HG03354 (cell line): Measurements from ENCODE around the gene AIRE.
"Not testable (repeated sequence)": the region's sequence is repeated elsewhere in the genome, so short reads cannot be mapped to it uniquely, and the experiment has no call there.

Experiments used
- ATAC-seq: cut with Tn5 transposase; IDR thresholded peaks from one replicate; pipeline ENCODE4 v1.9.1; 2021; ENCODE audit warnings: mild to moderate bottlenecking; ENCODE audit not compliant: unreplicated experiment, poor library complexity, severe bottlenecking

Gene AIRE

GRCh38 chr21:44332965-44333364 is 47.3 kb downstream of the AIRE start:
- ATAC-seq = no peak

DNA sequence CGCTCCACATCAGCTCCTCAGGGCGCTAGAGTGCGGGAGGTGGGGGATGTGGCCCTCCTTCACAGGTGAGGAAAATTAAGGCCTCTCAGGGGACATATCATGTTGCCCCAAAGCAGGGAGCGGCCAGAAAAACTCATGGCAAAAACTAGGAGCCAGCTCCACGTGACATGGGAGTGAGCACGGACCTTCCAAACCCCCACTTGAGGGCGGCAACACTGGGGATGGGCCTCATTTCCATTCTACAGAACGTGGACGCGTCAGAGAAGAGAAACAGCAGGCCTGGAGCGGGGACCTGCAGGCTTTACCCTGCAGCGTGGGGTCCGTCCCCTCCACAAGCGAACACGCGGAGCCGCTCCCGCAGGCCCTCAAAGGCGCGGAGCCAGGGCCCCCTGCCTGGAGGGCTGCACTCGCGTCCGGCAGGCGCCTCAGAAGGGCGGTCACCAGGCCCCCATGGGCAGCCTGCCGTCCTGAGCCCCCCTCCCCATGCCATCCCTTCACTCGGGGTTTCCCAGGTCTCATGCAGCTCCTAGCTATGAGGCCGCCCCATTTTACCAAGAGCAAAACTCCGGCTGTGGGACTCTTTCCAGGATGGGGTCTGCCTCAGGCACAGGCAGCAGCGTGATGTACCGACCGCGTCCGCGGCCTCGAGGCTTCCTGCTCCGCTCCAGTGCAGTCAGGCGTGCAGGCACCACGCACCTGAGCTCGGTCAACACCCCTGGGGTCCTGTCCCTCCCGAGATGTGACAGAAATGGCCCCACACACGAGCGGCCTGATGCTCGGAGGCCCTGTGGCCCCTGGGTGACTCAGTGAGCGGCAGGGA is 48.0 kb downstream of the AIRE start:
- no peak for ATAC-seq

- ATAC-seq = no peak
These were observed 48.8 kb downstream of the AIRE start for GRCh38 chr21:44334329-44335030.

- no peak for ATAC-seq
These were observed 49.8 kb downstream of the AIRE start for GRCh38 chr21:44335266-44336059.

DNA sequence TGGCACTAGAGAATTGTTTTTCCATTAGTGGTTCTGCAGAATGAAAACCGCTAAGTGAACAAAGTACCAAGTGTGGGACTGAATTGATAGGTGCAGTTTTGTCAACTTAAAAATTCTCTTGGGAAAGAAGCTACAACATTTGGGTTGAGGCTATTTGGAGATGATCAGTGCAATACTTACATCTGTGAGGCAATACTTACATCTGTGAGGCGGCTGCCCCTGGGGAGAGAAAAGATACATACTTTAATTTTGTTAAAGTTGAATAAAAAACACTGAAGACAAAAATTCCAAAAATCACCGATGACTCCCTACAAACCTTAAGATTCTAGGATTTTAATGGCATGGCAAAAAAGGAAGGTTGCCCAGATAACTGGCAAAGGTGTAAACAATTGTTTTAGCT is 51.8 kb downstream of the AIRE start:
- no peak for ATAC-seq

DNA sequence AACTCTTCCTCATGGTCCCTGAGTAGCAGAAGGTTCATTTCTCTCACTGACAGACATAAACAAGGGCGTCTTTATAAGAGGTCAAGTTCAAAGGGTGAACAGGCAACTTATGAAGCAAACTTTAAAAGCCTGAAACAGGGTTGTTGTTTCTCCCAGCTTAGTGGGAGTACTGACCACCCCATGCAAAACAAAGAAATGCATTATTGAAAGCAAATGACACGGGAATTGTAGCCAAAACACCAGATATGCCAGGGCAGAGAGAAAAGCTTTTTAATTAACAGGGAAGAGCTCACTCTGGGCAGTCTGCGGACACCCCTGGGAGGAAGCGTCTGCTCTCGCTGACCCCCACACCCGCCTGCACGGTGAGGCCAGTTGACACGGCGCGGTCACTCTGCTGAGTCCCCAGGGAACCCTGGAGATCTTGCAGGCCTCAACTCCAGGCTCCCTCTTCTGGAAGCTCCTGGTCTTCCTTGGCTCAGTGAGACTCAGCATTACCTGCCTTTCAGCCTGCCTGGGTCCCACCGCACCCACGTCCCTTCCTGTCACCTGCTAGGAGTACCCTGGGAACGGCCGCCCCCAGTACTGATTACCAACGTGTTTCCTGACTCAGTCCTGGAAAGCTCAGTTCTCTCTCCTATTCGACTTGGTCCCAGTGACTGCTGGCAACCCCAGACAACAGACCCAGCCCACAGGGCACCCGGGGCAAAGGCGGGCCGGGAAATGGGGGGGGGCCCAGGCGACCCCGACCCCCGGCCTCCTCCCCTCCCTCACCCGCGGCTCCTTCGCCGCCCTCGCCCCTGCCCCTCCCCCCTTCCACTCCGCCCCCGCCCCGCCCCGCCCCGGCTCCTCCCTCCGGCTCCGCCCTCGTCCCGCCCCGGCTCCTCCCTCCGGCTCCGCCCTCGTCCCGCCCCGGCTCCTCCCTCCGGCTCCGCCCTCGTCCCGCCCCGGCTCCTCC is 52.5 kb downstream of the AIRE start:
- ATAC-seq = no peak

GRCh38 chr21:44338971-44339910 is 53.6 kb downstream of the AIRE start, which contains the start of gene CFAP410:
TSS of gene CFAP410 (minus strand) at chr21:44339390. CDS start at chr21:44339194, 196 bp downstream.
- ATAC-seq = peak; percentile 84

GRCh38 chr21:44341726-44342458 is 56.2 kb downstream of the AIRE start:
- not testable (repeated sequence) for ATAC-seq

GRCh38 chr21:44342981-44343380 is 57.3 kb downstream of the AIRE start:
- not testable (repeated sequence) for ATAC-seq

GRCh38 chr21:44344541-44345183 is 59.0 kb downstream of the AIRE start:
- no peak for ATAC-seq

- no peak for ATAC-seq
These were observed 59.8 kb downstream of the AIRE start for GRCh38 chr21:44345495-44345894.

DNA sequence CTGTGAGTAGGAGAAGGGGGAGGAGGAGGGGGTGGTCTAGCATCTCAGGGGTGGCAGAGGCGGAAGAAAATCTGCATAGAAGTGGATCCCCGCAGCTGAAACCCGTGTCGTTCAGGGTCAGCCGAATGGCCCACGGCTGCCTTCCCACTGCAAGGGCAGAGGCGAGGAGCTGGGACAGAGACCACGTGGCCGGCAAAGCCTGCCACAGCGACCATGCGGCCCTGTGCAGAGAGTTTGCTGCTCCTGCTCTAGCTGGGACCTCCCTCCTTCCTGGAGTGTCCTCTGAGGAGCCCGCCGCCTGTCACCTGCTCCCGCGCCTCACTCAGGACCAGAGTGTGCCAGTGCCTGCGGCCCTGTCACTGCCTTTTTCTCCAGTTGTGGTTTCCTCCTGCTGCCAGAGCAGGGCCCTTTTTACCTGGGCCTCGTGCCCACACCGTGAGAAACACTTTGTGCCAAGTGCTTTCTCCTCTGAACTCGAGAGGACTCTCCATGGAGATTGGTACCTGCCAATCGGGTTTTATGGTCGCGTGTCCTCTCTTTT is 62.3 kb downstream of the AIRE start:
- no peak for ATAC-seq
